G401 (cell line): ENCODE measurements around the gene RPL19. TPM values are rescaled to one million over a fixed set of nuclear protein-coding genes. Genes with fewer than 3 reads are reported as not detected.

Experiments used
- DNase-seq: peaks from one replicate; pipeline ENCODE4 v3.0.0-alpha.2; 2015; ENCODE audit warnings: low spot score
- in situ Hi-C: cut with HindIII; loops from 2 replicates; pipeline ENCODE4 v1.10.0; 2016; ENCODE audit warnings: low sequenced_read_pairs, mixed read lengths
- total RNA-seq: library from RNA; depleted of rRNA; stranded (reverse); fragments of >200 nt; shearing (Covaris generic); gene quantifications from 2 replicates; pipeline ENCODE4 v1.2.3, GENCODE V29; 2014

RPL19 gene
- total RNA-seq, 1 experiment from 2014 or later = 3,500 TPM

DNA sequence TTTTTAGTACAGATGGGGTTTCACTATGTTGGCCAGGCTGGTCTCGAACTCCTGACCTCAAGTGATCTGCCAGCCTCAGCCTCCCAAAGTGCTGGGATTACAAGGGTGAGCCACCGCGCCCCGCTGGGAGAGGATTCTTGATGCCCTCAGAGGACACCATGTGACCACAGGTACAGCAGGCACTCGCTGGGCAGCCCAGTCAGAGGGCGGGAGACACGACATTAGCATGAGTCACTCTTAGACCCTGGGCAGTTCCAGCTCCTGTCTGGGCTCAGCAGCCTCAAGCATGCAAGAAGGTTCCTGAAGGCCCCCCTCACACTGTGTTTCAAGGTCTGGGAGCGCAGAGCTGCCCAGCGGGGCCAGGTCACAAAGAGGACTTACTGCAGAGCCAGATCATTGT is 13.8 kb downstream of the RPL19 start:
- in situ Hi-C loops = no loop called here
- DNase-seq = no peak

GRCh38 chr17:39217734-39218369 is 17.8 kb downstream of the RPL19 start:
- DNase-seq = no peak
- in situ Hi-C loops = no loop called here

DNA sequence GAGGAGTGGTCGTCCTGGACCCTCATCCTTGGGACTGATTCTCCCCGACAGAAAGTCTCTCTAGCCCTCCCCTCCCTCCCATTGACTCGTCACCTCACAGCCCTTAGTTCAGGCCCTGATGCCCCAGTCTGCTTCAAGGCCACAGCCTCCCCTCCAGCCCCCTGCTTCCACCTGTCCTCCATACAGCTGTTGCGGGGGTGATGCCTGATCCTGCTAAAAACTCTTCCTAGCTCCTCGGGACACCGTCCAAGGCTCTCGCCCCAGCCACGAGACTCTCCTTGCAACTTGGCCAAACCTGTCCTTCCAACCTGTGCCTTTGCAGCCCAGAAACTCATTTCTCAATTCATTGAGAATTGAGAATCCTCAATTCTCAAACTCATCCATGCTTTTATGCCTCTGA is 18.8 kb downstream of the RPL19 start:
- in situ Hi-C loops = no loop called here

DNA sequence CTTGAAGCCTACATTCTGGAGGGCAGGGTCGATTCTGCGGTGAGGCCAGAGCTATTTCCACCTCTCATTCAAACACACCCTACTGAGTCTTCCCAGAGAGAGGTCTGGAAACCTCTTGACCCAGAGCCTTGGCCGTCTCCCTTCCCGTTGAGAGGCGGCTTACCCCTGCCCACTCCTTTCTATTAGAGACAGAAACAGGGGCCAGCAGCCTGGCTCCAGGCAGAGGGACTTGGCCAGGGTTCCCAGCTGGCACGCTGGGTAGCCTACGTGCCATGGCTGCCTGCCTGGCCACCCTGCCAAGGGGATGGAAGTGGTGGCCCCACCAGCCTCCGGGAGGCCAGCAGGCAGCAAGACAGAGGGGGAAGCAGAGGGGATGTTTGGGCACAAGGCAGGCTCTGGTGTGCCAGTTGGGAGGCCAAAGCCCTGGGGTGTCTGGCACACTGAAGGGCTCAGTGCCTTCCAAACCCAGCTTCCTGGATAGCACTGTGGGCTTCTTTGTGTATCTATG is 19.6 kb downstream of the RPL19 start:
- peak; percentile 89 for DNase-seq
- in situ Hi-C loops = no loop called here

More for the DNA sequence above, 18.8 kb downstream of the RPL19 start:
- no peak for DNase-seq

GRCh38 chr17:39221572-39221971 is 21.5 kb downstream of the RPL19 start:
- in situ Hi-C loops = no loop called here
- no peak for DNase-seq

DNA sequence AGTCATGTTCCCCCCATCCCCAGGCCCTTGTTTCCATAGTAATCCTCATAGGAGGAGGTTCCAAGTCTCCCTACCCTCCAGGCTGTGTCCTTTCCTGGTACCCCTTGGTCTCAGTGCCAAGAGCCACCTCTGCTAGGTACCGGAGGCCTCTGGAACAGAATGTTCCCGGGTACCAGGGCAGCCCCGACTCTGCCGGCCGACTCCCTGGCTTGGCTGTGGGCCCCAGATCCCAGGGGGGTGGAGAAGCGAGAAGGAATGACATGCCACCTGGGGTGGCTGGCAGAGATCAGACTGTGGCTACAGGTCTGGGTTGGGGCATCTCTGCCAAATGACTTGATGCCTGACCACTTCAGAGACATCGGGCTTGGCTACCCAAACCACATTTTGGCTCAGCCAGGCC is 22.1 kb downstream of the RPL19 start:
- in situ Hi-C loops = no loop called here
- no peak for DNase-seq

DNA sequence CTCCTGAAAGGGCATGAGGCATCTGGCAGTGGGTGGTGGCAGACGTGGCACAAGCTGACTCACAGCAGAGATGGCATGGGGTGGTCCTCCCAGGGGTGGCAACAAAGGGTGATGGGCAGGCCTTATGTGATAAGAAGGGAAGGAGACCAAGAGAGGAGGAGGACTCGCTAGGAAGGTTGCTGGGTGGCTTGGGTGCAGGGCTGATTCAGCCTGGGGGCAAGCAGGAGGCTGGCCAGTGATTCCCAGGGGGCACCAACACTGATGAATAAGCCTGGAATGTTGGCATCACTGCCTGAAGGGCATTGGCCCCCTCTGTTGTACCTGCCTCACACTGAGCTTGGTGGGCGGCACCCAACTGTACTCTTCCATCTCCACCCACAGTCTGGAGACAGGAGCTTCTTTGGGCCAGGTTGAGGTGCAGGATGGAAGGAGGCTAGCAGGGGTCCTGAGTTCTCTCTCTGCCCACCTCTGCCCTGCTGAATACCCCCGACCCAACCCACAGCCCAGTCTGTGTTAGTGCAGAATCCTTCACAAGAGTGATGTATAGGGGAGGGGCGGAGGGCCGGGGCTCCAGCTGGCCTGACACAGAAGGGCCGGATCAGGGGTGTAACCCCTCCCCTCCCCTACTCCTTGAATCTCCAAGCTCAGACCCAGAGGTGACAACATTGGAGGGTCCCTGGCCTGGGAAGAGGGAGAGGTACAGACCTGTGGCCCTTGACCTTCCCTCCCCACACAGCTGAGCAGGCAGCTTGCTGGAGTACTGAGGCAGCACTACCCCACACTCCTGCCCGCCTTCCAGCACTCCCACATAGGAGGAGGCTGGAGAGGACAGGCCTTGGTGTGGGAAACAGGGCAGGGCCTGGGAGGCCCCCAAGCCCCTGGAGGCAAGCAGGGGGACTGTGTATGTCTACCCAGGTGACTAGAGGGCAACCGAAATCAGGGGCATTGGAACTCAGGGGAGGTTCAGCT is 23.1 kb downstream of the RPL19 start:
- in situ Hi-C loops = no loop called here
- no peak for DNase-seq

DNA sequence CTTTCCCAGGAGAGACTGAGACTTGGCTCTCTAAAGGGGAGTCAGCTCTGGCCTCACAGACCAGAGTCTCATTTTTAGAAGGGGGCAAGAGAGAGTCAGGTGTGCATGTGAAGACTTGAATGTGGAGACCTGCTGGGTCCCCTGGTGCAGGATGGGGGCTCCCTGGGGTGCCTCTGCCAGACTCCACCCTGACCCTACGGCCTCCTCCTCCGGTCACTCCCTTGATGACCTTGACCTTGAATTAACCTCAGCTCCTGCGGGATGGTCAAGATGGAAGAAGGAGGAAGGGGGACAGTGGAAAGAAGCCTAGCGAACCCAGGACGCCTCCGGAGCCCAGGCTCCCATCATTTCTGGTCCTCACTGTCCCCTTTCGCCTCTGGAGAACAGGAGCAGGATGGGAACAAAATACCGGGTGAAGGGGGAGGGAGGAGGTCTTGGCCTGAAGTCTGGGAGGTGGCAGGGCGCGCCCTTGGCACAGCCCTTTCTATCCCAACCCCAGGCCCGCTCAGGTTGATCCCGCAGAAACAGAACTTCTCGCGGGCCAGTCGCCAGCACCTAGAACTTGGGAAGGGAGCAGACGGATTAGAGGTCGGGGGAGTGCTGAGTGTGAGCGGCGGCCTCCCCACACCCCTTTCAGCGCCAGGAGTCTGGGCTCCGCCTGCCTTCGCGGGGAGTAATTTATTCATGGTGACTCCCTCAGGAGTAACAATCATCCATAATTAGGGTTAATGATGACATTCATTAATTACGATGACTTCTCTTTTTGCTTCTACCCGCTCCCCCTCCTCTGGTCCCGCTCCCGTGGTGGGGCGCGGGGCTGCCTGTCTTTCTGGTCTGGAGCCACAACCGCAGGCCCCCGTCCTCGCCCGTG is 24.1 kb downstream of the RPL19 start:
- no peak for DNase-seq
- in situ Hi-C loops = no loop called here

- in situ Hi-C loops = no loop called here
- no peak for DNase-seq
Observed at GRCh38 chr17:39224778-39225307, 24.8 kb downstream of the RPL19 start.

DNA sequence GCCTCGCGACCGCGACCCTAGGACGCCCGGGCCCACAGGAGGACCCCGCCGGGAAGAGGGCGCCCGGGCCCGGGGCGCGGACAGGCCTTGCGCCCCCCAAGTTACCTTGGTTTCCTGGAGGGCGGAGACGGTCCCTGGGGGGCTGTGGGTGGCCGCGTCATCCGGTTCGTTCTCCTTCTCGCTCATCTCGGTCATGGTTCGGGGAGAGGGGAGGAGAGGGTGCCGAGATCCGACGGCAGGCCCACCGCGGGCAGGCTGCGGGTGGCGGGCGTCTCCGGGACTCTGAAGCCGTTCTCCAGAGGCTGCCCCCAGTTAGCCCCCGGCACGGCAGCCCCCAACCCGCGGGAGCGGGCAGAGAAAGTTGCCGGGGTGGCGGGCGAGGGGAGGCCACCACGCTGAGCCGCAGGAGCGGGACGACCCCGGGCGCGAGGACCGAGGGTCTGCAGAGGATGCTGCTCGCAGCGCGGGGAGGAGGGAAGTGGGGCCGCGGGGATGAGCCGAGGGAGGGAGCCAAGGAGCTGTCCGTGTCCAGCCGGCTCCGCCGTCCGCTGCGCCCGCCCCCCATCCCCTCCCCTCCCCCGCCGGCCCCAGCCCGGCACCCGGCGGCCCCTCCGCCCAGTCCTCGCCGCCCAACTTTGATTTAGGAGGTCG is 25.4 kb downstream of the RPL19 start, which contains the start of gene STAC2:
Gene STAC2, minus strand, starts transcription at position 638 of the 651 bp plus-strand sequence. Its CDS starts 443 bp downstream, at position 195.
- DNase-seq = no peak
- in situ Hi-C loops = no loop called here

GRCh38 chr17:39225959-39226683 is 26.0 kb downstream of the RPL19 start:
- in situ Hi-C loops = no loop called here
- DNase-seq = peak; percentile 83

- DNase-seq = no peak
- in situ Hi-C loops = no loop called here
Observed at GRCh38 chr17:39227364-39227919, 27.4 kb downstream of the RPL19 start.

DNA sequence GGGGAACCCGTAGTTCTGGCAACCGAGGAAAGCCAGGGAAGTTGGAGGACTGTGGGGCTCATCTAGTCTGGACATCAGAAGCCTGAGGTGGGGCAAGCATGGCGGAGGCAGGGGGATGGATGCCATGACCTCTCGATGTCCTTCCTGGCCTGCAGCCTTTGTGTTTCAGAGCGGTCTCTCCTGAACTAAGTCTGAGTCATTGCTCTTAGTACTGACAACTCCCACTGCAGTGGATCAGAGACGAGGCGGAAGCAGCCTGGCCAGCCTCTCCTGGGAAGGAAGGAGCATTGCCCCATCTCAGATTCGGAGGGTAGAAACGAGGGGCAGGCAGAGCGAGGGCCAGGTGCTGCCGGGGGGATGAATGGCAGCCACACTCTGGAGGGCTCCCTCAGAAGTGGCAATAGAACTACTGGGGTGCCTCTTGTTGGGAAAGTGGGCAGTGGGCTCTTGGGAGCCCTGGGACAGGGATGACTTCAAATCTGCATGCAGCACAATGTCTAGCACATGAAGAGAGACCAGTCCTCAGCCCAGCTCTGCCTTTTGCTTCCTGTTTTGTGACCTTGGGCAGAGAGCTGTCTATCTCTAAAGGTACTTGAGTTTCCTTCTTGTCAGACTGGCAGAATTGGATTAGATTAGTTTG is 29.3 kb downstream of the RPL19 start:
- in situ Hi-C loops = no loop called here
- no peak for DNase-seq

DNA sequence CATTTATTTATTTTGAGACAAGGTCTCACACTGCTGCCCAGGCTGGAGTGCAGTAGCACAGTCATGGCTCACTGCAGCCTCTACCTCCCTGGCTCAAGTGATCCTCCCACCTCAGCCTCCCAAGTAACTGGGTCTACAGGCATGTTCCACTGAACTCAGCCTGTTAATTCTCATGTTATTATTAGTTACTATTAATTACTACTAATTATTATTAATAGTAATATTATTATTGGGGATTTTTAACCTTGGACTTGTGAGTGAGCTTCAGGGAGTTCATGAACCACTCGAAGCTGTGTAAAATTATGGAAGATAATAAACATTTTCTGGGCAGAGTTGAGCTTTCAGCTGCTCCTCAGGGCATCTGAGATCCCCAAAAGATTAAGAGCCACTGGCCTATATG is 30.3 kb downstream of the RPL19 start:
- DNase-seq = no peak
- in situ Hi-C loops = no loop called here

DNA sequence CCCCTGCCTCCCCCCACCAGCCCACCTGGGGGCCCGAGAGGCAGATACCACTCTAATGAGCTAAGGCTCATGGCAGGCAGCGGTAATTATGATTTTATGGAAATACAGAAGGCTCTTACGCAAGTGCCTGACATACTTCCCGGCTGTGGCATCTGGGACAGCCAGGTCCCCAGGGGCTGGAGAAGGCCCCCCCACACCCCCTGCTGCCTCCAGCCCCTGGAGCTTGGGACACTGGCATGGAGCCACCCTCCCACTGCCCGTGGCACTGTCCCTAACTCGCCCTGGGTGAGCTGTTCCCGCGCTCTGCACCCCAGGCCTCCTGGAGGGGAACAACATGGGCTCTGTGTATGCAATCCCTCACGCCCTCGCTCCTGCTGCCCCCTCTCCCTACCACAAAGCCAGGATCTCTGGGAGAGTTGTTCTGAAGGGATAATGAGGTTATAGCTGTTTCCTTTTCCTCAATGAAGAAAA is 31.0 kb downstream of the RPL19 start:
- no peak for DNase-seq
- in situ Hi-C loops = no loop called here

- no peak for DNase-seq
- in situ Hi-C loops = no loop called here
Observed at GRCh38 chr17:39231591-39232551, 31.8 kb downstream of the RPL19 start.
